Amygdala (tissue), 56 donors: ENCODE measurements around the gene PRKN.

ENCODE experiments used
- DNase-seq, 56 donors: peaks; one replicate each; lab custom pipeline; 2025; lab: John Stamatoyannopoulos, UW

The PRKN gene

DNA sequence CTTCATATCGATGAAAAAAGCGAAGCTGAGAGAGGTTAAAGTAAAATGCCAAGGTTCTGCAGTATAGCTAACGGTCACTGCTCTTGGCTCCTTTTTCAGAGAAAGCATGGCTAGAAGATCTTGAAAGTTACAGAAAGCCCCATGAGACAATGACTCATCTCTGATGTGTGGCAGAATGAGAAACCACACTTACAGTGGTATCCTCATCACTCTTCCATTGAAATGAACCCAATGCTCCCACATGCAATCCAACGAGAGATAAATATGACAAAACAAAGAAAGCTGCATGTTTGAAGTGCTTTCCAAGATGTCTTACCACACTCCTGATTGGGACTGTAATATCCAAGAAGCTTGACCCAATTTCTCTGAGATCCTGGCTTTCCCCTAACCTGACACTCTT lies 694.9 kb downstream of the PRKN start:
- DNase-seq, result no peak

- no peak for DNase-seq
Measured at GRCh38 chr6:162029873-162030576, 697.5 kb downstream of the PRKN start.

- no peak for DNase-seq
Measured at GRCh38 chr6:162026843-162027242, 700.7 kb downstream of the PRKN start.

- no peak for DNase-seq
Measured at GRCh38 chr6:162026031-162026430, 701.5 kb downstream of the PRKN start.

- no peak for DNase-seq
Measured at GRCh38 chr6:162019349-162019748, 708.2 kb downstream of the PRKN start.

- no peak for DNase-seq
Measured at GRCh38 chr6:162017536-162017935, 710.0 kb downstream of the PRKN start.

- no peak for DNase-seq
Measured at GRCh38 chr6:162014069-162014811, 713.3 kb downstream of the PRKN start.

- no peak for DNase-seq
Measured at GRCh38 chr6:162005372-162005771, 722.2 kb downstream of the PRKN start.

DNA sequence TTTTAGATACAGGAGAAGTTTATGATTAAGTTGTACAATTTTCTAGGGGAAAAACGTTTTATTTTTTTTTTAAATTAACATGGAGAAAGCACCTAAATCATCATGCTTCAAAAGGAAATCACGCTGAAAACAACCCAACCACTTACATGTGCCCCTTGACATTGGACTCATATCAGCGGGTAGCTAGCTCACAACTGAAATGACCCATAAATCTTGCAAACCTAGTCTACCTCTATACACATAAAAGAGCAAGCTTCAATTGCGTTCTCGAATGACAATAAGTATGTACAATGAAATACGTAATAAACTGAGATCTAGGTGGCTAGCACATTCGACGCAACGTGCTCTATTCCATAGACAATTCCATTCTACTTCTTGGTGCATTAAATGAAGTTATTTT lies 730.8 kb downstream of the PRKN start:
- DNase-seq, result no peak

DNA sequence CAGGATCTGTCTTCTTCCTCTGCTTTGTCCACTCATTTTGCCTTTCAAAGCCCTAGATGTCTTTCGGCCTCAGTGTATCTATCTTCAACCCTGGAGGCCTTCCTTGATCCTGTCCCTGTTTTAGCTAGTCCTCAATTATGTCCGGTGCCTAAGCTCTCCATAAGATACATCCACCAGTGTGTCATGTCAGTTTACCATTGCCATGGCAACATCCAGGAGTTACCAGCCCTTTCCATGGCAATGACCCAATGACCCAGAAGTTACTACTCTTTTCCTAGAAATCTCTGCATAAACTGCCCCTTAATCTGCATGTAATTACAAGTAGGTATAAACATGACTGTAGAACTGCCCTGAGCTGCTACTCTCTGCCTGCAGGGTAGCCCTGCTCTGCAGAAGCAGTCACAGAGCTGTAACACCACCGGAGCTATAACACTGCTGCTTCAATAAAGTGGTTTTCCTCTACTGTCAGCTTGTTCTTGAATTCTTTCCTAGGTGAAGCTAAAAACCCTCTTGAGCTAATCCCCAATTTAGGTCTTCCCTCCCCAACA lies 741.6 kb downstream of the PRKN start:
- DNase-seq, result no peak

DNA sequence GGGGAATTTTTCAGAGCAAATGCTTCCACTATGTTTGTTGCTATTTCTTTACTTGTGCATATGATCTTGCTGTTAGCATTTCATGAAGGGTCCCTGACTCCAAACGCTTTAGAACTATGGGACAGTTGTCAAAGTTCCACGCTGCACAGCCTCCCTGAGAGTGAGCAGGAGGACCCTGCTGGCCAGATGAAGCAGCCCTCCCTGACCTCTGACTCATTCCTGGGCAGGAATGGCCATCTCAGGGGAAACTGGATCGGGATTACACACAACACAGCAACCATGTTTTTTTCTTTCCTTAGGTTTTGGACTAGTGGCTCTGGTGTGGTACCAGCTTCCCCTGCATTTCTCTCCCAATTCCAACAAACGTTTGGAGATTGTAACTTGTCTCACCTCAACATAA lies 742.9 kb downstream of the PRKN start:
- DNase-seq, result no peak

- no peak for DNase-seq
Measured at GRCh38 chr6:161976553-161976952, 751.0 kb downstream of the PRKN start.

DNA sequence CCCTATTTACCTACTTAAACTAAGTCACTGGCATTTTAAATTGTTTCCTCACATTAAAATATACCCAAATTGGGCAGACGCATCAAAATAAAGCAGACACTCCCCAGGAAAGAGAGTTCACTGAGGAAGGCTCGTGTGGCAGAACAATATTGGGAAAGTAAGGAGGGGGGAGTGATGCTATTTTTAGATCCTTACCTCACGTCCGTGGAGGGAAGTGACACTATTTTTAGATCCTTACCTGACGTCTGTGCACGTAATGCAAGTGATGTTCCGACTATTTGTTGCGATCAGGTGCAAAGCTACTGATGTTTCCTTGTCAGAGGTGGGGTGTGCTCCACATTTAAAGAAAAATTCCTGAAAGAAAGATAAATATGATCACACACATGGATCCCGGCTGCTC lies 754.5 kb downstream of the PRKN start:
- DNase-seq, result no peak

GRCh38 chr6:161971043-161971442 lies 756.5 kb downstream of the PRKN start:
- DNase-seq, result no peak

- no peak for DNase-seq
Measured at GRCh38 chr6:161963634-161964234, 763.8 kb downstream of the PRKN start.

GRCh38 chr6:161963181-161963580 lies 764.4 kb downstream of the PRKN start:
- no peak for DNase-seq

GRCh38 chr6:161961796-161962195 lies 765.8 kb downstream of the PRKN start:
- no peak for DNase-seq

DNA sequence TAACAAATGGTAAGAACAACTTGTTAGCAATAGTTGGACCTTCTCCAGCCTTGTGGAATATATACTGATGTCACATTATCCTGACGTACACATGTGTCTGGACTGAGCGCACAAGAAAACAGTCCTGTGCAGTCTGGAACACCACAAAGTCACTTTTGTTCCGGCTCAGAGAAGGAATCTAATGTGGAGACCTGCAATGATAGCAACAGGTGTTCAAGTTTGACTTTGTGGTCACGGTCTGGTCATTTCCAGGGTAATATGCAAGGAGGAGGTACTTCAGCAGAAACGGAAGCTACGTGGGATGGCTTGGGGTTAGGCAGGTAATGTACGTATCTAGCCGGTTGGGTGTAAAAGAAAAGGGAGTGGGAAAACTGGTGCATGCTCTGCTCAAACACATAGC lies 766.5 kb downstream of the PRKN start:
- no peak for DNase-seq

GRCh38 chr6:161959072-161959471 lies 768.5 kb downstream of the PRKN start:
- DNase-seq, result no peak

- DNase-seq, result no peak
Measured at GRCh38 chr6:161956082-161956481, 771.5 kb downstream of the PRKN start.

- DNase-seq, result no peak
Measured at GRCh38 chr6:161954699-161955276, 772.8 kb downstream of the PRKN start.
